Activated T-helper 17 cell treated with anti-CD3 and anti-CD28 coated beads, Interleukin-2, amount 50 U/mL, for 72 hours (primary cell): ENCODE data around the gene ATG7. TPM values are rescaled to one million over a fixed set of nuclear protein-coding genes. Genes with fewer than 3 reads are reported as not detected.
"Not testable (repeated sequence)": the region's sequence is repeated elsewhere in the genome, so short reads cannot be mapped to it uniquely, and the experiment has no call there.

ENCODE experiments used
- ATAC-seq: fragments of 150-1000 bp; cut with Tn5 transposase; replicated peaks from 2 replicates; pipeline ENCODE4 v1.10.0; 2021; ENCODE audit warnings: mild to moderate bottlenecking, moderate library complexity
- H3K27ac Mint-ChIP-seq: one replicate; pipeline ENCODE4 v1.8.0; 2022; ENCODE audit warnings: mixed read lengths
- H3K27me3 Mint-ChIP-seq: one replicate; pipeline ENCODE4 v1.8.0; 2022; ENCODE audit warnings: mixed read lengths
- H3K36me3 Mint-ChIP-seq: one replicate; pipeline ENCODE4 v1.8.0; 2022; ENCODE audit warnings: low read depth, mild to moderate bottlenecking, mixed read lengths
- H3K4me1 Mint-ChIP-seq: one replicate; pipeline ENCODE4 v1.8.0; 2022; ENCODE audit warnings: mixed read lengths
- H3K4me3 Mint-ChIP-seq: one replicate; pipeline ENCODE4 v1.8.0; 2022; ENCODE audit warnings: mild to moderate bottlenecking, mixed read lengths
- H3K9me3 Mint-ChIP-seq: one replicate; pipeline ENCODE4 v1.8.0; 2022; ENCODE audit warnings: mixed read lengths
- total RNA-seq, 2 donors: library from RNA; stranded (reverse); gene quantifications; one replicate each; pipeline ENCODE4 v1.2.3, GENCODE V29; 2022

Gene ATG7
- total RNA-seq, 2 donors from 2014 or later: 34.6 to 37.7 TPM

- Mint-ChIP-seq H3K4me3 (no peak overlapping the region), H3K27me3 (no peaks in the 10 kb centered on the region), H3K4me1 (peaks cover 19% of the 10 kb centered on the region), H3K36me3 (peaks cover 17% of the 10 kb centered on the region), H3K27ac (no peak overlapping the region), H3K9me3 (no peaks in the 10 kb centered on the region)
- no peak for ATAC-seq
These were observed 117.4 kb downstream of the ATG7 start for GRCh38 chr3:11389386-11390268.

GRCh38 chr3:11390411-11391131 is 118.4 kb downstream of the ATG7 start:
- H3K36me3 Mint-ChIP-seq: peaks cover 17% of the 10 kb centered on the region
- H3K4me1 Mint-ChIP-seq: peaks cover 19% of the 10 kb centered on the region
- no peaks in the 10 kb centered on the region for H3K9me3 Mint-ChIP-seq
- H3K27me3 Mint-ChIP-seq: no peaks in the 10 kb centered on the region
- H3K4me3 Mint-ChIP-seq: no peak overlapping the region
- ATAC-seq: no peak
- H3K27ac Mint-ChIP-seq: no peak overlapping the region

DNA sequence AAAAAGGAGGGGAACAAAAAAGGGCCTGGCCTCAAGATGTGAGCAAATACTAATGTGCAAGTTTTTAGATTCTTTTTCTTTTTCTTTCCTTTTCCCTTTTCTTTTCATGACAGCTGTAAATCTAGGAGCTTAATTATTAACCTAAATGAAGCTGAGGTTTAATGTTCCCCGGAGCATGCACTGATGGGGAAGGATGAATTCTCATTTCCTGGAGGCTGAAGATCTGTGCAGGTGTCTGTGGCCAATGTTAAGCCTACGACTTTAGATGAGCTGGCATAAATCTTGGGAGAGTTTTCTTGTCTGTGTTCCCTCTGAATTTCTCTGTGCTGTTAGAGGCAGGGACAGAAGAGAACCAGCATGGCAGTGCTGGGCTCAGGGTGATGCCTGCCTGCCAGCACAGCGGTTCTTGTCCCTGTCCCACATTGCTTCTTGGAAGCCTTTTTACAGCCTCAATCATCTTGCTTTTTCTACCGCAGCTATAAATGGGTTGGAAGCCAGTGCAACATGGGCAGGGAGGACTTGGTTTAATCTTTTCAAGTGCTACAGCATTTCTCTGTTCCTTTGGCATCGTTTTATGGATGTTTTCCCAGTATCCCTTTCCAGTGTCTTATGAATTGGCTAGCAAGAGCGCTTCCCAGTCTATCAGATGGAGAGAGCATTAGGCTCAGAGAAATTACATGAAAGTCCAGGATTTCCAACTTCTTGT is 119.1 kb downstream of the ATG7 start:
- peaks cover 17% of the 10 kb centered on the region for H3K36me3 Mint-ChIP-seq
- peaks cover 19% of the 10 kb centered on the region for H3K4me1 Mint-ChIP-seq
- H3K27me3 Mint-ChIP-seq: no peaks in the 10 kb centered on the region
- H3K27ac Mint-ChIP-seq: peak overlapping the region; percentile 24
- ATAC-seq: no peak
- H3K4me3 Mint-ChIP-seq: no peak overlapping the region
- no peaks in the 10 kb centered on the region for H3K9me3 Mint-ChIP-seq

- Mint-ChIP-seq H3K4me3 (no peak overlapping the region), H3K27ac (peak overlapping the region; percentile 24), H3K9me3 (no peaks in the 10 kb centered on the region), H3K36me3 (peaks cover 17% of the 10 kb centered on the region), H3K27me3 (no peaks in the 10 kb centered on the region), H3K4me1 (peaks cover 19% of the 10 kb centered on the region)
- no peak for ATAC-seq
These were observed 120.0 kb downstream of the ATG7 start for GRCh38 chr3:11392014-11392859.

GRCh38 chr3:11392860-11393114 is 120.6 kb downstream of the ATG7 start:
- no peaks in the 10 kb centered on the region for H3K9me3 Mint-ChIP-seq
- H3K4me3 Mint-ChIP-seq: no peak overlapping the region
- ATAC-seq: no peak
- peaks cover 17% of the 10 kb centered on the region for H3K36me3 Mint-ChIP-seq
- H3K4me1 Mint-ChIP-seq: peaks cover 19% of the 10 kb centered on the region
- no peak overlapping the region for H3K27ac Mint-ChIP-seq
- no peaks in the 10 kb centered on the region for H3K27me3 Mint-ChIP-seq

- peaks cover 17% of the 10 kb centered on the region for H3K36me3 Mint-ChIP-seq
- ATAC-seq: no peak
- H3K4me3 Mint-ChIP-seq: no peak overlapping the region
- H3K4me1 Mint-ChIP-seq: peaks cover 19% of the 10 kb centered on the region
- no peaks in the 10 kb centered on the region for H3K9me3 Mint-ChIP-seq
- H3K27ac Mint-ChIP-seq: no peak overlapping the region
- H3K27me3 Mint-ChIP-seq: no peaks in the 10 kb centered on the region
These were observed 121.2 kb downstream of the ATG7 start for GRCh38 chr3:11393401-11393800.

GRCh38 chr3:11394392-11394791 is 122.2 kb downstream of the ATG7 start:
- no peaks in the 10 kb centered on the region for H3K27me3 Mint-ChIP-seq
- peaks cover 19% of the 10 kb centered on the region for H3K4me1 Mint-ChIP-seq
- H3K9me3 Mint-ChIP-seq: no peaks in the 10 kb centered on the region
- ATAC-seq: no peak
- H3K36me3 Mint-ChIP-seq: peaks cover 17% of the 10 kb centered on the region
- H3K4me3 Mint-ChIP-seq: no peak overlapping the region
- H3K27ac Mint-ChIP-seq: no peak overlapping the region

- H3K4me3 Mint-ChIP-seq: no peak overlapping the region
- peaks cover 4% of the 10 kb centered on the region for H3K9me3 Mint-ChIP-seq
- H3K36me3 Mint-ChIP-seq: peaks cover 20% of the 10 kb centered on the region
- no peak overlapping the region for H3K27ac Mint-ChIP-seq
- no peaks in the 10 kb centered on the region for H3K4me1 Mint-ChIP-seq
- H3K27me3 Mint-ChIP-seq: no peaks in the 10 kb centered on the region
- ATAC-seq: no peak
These were observed 128.0 kb downstream of the ATG7 start for GRCh38 chr3:11400213-11400612.

- no peak for ATAC-seq
- no peak overlapping the region for H3K27ac Mint-ChIP-seq
- H3K9me3 Mint-ChIP-seq: peaks cover 5% of the 10 kb centered on the region
- peaks cover 28% of the 10 kb centered on the region for H3K36me3 Mint-ChIP-seq
- no peak overlapping the region for H3K4me3 Mint-ChIP-seq
- no peaks in the 10 kb centered on the region for H3K4me1 Mint-ChIP-seq
- H3K27me3 Mint-ChIP-seq: no peaks in the 10 kb centered on the region
These were observed 129.2 kb downstream of the ATG7 start for GRCh38 chr3:11401434-11401833.

DNA sequence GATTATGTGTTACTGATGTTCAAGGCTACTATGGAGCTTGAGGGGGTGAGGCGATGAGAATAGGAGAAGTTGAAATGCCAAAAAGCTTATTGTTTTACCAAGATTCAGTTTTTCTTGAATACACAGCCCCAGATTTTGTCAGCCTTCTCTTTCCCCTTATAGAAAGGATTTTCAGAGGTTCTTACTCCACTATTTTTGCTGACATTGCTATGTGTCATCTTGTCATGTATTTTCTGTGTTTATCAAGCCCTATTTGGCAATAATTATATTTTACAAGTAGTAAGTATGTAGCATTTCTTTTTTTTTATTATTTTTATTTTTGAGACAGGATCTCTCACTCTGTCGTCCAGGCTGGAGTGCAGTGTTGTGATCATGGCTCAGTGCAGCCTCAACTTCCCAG is 133.1 kb downstream of the ATG7 start:
- no peak overlapping the region for H3K4me3 Mint-ChIP-seq
- H3K27me3 Mint-ChIP-seq: no peaks in the 10 kb centered on the region
- peaks cover 18% of the 10 kb centered on the region for H3K9me3 Mint-ChIP-seq
- no peak overlapping the region for H3K27ac Mint-ChIP-seq
- ATAC-seq: no peak
- no peaks in the 10 kb centered on the region for H3K4me1 Mint-ChIP-seq
- peaks cover 52% of the 10 kb centered on the region for H3K36me3 Mint-ChIP-seq

GRCh38 chr3:11407644-11408043 is 135.4 kb downstream of the ATG7 start:
- ATAC-seq: no peak
- no peaks in the 10 kb centered on the region for H3K4me1 Mint-ChIP-seq
- H3K36me3 Mint-ChIP-seq: peaks cover 50% of the 10 kb centered on the region
- H3K9me3 Mint-ChIP-seq: peaks cover 18% of the 10 kb centered on the region
- H3K27me3 Mint-ChIP-seq: no peaks in the 10 kb centered on the region
- H3K4me3 Mint-ChIP-seq: no peak overlapping the region
- H3K27ac Mint-ChIP-seq: no peak overlapping the region

GRCh38 chr3:11408324-11408859 is 136.2 kb downstream of the ATG7 start:
- H3K9me3 Mint-ChIP-seq: peaks cover 18% of the 10 kb centered on the region
- not testable (repeated sequence) for H3K27me3 Mint-ChIP-seq, ATAC-seq, H3K27ac Mint-ChIP-seq, H3K4me3 Mint-ChIP-seq, H3K4me1 Mint-ChIP-seq
- peaks cover 44% of the 10 kb centered on the region for H3K36me3 Mint-ChIP-seq

GRCh38 chr3:11410564-11410963 is 138.4 kb downstream of the ATG7 start:
- no peak overlapping the region for H3K27ac Mint-ChIP-seq
- H3K36me3 Mint-ChIP-seq: peaks cover 37% of the 10 kb centered on the region
- H3K9me3 Mint-ChIP-seq: peaks cover 14% of the 10 kb centered on the region
- no peaks in the 10 kb centered on the region for H3K27me3 Mint-ChIP-seq
- no peak for ATAC-seq
- no peaks in the 10 kb centered on the region for H3K4me1 Mint-ChIP-seq
- H3K4me3 Mint-ChIP-seq: no peak overlapping the region

- Mint-ChIP-seq H3K4me3 (no peak overlapping the region), H3K9me3 (peaks cover 8% of the 10 kb centered on the region), H3K27me3 (no peaks in the 10 kb centered on the region), H3K4me1 (peaks cover 4% of the 10 kb centered on the region), H3K36me3 (peaks cover 23% of the 10 kb centered on the region), H3K27ac (no peak overlapping the region)
- ATAC-seq: no peak
These were observed 139.8 kb downstream of the ATG7 start for GRCh38 chr3:11411956-11412355.
